SKM-1 treated with dmso at 0.1 percent for 144 hours (cell line): ENCODE measurements around the gene CEP68.

Experiments used
- DNase-seq: peaks from one replicate; lab custom pipeline; 2025; ENCODE audit not compliant: unreplicated experiment; lab: John Stamatoyannopoulos, UW

CEP68 gene

GRCh38 chr2:65075605-65076344, 19.6 kb downstream of the CEP68 start:
- DNase-seq = no peak

DNA sequence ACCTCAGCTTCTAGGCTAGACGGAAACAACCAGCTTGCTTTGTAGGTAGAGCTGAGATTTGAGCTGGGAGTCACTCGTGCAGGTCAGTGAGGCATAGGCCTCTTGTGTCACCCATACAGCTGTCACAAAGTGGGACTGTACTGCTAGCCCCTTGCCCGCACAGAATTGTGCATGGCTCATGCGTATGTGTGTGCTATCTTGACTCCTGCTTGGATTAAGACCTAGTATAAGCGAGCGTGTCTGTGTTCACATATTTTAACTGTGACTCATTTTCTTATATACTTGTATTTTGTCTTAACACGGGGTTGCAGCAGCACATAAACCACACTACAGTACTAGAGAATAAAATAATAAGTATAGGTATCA, 20.1 kb downstream of the CEP68 start:
- no peak for DNase-seq

GRCh38 chr2:65077898-65078297, 21.7 kb downstream of the CEP68 start:
- DNase-seq = no peak

DNA sequence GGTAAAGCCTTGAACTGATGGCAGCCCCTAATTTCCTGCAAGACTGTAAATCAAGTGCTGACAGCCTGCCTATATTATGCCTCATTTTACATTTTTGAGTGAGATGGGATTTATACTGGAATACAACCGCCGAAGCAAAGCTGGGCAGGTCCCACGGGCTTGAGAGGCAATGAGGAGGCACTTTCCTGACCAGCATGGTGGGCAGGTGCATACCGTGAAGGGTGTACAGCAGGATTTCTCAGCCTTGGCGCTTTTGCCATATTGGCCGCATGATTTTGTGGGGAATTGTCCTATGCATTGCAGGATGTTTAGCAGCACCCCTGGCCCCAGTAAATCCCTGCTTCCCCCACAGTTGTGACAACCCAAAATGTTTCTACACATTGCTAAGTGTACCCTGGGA, 22.8 kb downstream of the CEP68 start:
- no peak for DNase-seq

- peak; percentile 70 for DNase-seq
Measured at GRCh38 chr2:65081232-65081685, 25.0 kb downstream of the CEP68 start.

GRCh38 chr2:65085148-65085547, 28.9 kb downstream of the CEP68 start:
- no peak for DNase-seq

DNA sequence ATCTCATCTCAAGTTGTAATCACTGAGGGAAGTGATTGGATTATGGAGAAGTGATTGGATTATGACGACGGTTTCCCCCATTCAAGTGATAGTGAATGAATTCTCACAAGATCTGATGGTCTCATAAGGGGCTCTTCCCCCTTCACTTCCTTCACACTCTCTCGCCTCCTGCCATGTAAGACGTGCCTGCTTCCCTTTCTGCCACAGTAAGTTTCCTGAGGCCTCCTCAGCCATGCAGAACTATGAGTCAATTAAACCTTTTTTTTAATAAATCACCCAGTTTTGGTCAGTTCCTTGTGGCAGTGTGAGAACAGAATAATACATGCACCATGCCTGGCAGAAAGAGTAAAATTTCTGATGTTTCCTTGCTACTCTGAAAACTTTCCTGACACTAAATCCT, 36.6 kb downstream of the CEP68 start:
- DNase-seq = no peak

DNA sequence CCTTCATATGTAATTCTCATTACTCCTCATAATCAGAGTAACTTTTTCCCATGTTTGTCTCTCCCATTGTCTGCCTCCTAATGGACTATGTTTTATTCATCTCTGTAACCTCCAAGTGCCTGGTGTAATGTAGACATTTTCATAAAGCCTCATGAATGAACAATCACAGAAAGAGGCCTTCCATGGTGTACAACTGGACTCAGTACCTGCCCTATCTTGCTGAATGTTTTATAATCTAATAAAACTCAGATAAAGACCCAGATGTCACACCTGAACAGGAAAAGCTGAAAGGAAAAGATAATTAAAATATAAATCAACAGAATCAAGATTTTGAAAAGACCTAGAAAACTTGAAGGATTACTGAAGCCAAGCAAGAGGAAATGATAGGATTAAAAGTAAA, 37.0 kb downstream of the CEP68 start:
- no peak for DNase-seq

DNA sequence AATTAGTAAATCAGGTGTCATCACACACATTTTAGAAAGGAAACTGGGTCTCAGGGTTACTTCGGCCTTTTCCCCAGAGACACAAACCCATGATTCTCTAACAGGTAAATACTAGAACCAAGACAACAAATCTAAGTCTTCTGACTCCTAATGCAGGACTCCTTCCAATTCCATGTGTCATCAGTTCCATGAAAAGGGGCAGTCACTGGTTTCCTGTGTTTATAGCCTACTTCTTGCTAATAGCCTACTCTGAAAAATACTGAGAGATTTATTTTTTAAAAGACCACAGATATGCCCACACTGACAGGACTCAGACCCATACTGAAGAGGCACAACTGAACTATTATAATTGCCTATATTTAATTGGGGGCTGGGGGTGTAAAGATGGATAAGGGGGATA, 40.7 kb downstream of the CEP68 start:
- no peak for DNase-seq

- DNase-seq = no peak
Measured at GRCh38 chr2:65097844-65098243, 41.6 kb downstream of the CEP68 start.

DNA sequence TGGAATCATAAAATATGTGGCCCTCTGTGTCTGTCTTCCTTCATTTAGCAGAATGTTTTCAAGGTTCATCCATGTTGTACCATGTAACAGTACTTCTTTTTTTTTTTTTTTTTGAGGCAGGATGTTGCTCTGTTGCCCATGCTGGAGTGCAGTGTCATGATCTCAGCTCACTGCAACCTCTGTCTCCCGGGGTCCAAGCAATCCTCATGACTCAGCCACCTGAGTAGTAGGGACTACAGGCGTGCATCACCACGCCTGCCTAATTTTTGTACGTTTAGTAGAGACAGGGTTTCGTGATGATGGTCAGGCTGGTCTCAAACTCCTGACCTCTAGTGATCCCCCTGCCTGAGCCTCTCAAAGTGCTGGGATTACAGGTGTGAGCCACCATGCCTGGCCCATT, 42.5 kb downstream of the CEP68 start:
- DNase-seq = no peak

GRCh38 chr2:65101071-65101470, 44.9 kb downstream of the CEP68 start:
- no peak for DNase-seq

- DNase-seq = no peak
Measured at GRCh38 chr2:65103013-65103715, 46.9 kb downstream of the CEP68 start.

DNA sequence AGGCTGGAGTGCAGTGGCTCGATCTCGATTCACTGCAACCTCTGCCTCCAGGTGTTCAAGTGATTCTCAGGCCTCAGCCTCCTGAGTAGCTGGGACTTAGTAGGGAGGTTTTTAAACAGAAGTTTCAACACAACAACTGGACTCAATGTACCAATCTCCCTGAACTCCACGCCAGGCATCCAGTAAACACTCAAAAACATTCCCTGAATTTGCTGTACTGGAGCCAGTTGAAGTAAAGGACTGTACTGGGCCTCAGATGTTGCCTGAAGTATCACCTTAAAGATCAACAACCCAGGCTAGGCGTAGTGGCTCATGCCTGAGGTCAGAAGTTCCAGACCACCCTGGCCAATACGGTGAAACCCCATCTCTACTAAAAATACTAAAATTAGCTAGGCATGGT, 51.3 kb downstream of the CEP68 start:
- DNase-seq = no peak

GRCh38 chr2:65108780-65109179, 52.6 kb downstream of the CEP68 start:
- DNase-seq = no peak

GRCh38 chr2:65112633-65113032, 56.4 kb downstream of the CEP68 start:
- no peak for DNase-seq

- no peak for DNase-seq
Measured at GRCh38 chr2:65113229-65113628, 57.0 kb downstream of the CEP68 start.

DNA sequence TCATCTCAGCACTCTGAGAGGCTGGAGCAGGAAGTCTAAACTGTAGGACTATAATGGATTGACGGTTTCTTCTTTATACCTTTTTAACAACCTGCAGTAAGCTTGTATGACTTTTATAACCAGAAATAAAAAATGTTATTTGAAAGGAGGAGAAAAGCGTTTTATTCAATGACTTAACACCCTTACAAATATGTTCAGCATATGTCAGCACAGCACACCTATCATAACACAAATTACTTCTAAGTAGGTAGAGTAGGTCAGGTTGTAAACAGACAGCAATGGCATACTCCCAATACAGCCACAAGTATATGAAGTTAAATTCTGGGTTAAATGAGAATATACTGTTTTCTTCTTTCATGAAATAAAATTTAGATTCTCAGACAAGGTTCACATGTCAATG, 57.6 kb downstream of the CEP68 start:
- no peak for DNase-seq

- no peak for DNase-seq
Measured at GRCh38 chr2:65114921-65115320, 58.7 kb downstream of the CEP68 start.

DNA sequence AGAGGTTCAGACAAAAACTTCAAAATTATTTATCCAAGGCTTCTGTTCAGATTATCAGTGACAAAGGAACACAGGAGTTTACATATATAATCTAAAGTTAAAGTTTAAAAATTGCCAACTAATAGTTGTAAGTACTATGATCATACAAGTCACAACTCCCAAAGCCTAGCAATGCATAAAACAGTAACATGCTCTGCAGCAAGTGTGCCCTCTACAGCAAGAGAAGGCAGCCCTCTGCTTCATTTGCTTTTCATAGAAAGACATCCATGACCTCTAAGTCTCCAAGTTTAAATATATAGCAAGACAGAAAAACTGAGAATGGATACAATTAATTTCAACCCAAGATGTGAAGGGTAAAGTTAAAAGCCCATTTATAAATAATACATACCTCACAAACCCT, 60.4 kb downstream of the CEP68 start:
- DNase-seq = no peak

GRCh38 chr2:65120990-65121693, 64.9 kb downstream of the CEP68 start:
- no peak for DNase-seq

DNA sequence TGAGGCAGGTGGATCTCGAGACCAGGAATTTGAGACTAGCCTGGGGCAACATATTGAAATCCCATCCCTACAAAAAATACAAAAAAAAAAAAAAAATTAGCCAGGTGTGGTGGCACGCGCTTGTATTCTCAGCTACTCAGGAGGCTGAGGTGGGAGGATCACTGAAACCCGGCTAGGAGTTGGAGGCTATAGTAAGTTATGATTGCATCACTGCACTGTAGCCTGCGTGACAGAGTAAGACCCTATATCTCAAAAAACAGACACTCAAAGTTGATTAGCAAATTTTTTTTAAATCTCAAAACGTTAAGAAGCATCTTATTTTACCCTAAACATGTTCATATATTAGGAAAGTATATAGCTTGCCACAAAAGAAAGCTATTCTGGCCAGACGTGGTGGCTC, 66.1 kb downstream of the CEP68 start:
- DNase-seq = no peak
